ENCODE measurements around the gene GPRC5B.

The GPRC5B gene

GRCh38 chr16:19868421-19868820, 16.2 kb downstream of the GPRC5B start:
- no peak for DNase-seq (ENCODE audit: low read depth)
- no peak for TF ChIP-seq CTCF (IDR thresholded peaks at IDR 0.05; ENCODE audit: control insufficient read depth, insufficient read depth, low read depth, low read length, missing control alignments)

DNA sequence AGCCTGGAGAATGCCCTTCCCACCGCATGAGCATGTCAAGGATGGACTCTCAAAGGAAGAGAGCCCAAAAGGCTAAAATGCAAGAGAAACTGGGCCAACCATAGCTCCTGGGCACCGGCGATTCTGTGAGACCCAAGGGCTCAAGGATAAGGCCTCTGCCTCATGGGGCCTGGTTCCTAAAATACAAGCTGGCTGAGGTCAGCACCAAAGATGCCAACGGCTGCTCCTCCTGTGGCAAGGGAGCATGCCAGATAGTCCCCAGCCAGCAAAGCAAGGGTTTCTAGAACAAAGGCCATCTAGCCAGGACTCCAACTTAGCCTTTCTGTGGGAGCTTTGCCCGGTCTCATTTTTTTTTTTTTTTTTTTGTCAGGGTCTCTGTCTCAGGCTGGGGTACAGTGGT, 20.1 kb downstream of the GPRC5B start:
- DNase-seq (ENCODE audit: low read depth), result no peak
- no peak for TF ChIP-seq CTCF (IDR thresholded peaks at IDR 0.05; ENCODE audit: control insufficient read depth, insufficient read depth, low read depth, low read length, missing control alignments)
- no peak overlapping the region for H3K4me3 ChIP-seq (ENCODE audit: control insufficient read depth, low read depth, low read length)

More at GRCh38 chr16:19868421-19868820, 16.2 kb downstream of the GPRC5B start:
- no peak overlapping the region for H3K4me3 ChIP-seq (ENCODE audit: control insufficient read depth, low read depth, low read length)

DNA sequence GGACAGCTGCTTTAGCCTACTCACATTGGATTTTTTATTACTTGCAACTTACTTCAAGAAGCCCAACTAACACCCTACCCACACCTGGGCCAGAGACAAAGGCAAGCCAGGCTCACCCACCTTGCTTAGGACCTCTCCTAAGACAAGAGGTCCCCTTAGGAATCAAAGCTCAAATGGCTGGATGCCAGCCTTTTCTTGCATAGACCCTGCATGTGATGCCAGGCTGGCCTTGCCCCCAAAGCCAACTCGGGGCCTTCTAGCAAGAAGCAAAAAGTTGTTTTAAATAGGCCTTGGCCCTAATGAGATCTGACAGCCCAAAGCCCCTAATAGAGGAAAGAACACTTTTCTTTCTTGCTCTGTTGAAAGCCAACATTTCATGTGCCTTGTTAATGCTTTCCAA, 20.7 kb downstream of the GPRC5B start:
- DNase-seq (ENCODE audit: low read depth), result no peak
- TF ChIP-seq CTCF (IDR thresholded peaks at IDR 0.05; ENCODE audit: control insufficient read depth, insufficient read depth, low read depth, low read length, missing control alignments), result no peak
- H3K4me3 ChIP-seq (ENCODE audit: control insufficient read depth, low read depth, low read length), result no peak overlapping the region

GRCh38 chr16:19861811-19862327, 22.8 kb downstream of the GPRC5B start:
- no peak for DNase-seq (ENCODE audit: low read depth)
- TF ChIP-seq CTCF (IDR thresholded peaks at IDR 0.05; ENCODE audit: control insufficient read depth, insufficient read depth, low read depth, low read length, missing control alignments), result no peak
- no peak overlapping the region for H3K4me3 ChIP-seq (ENCODE audit: control insufficient read depth, low read depth, low read length)

DNA sequence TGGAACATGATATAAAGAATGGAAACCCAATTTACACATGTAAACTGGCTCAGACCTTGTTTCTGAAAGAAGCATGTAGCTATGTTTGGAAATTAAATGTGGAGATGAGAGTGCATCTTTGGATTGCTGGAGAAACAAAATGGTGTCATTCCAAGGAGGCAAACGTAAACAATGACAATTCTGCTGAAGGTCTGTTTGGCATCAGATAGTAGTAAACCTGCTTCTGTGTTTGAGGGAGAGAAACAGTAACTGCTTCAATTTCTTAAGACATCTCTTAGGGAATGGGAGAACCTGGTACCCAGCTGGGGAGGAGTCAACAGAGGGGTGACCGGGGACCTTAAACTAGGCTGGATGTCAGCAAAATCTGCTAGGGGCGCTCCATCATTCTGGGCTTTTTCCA, 23.5 kb downstream of the GPRC5B start:
- no peak overlapping the region for H3K4me3 ChIP-seq (ENCODE audit: control insufficient read depth, low read depth, low read length)
- DNase-seq (ENCODE audit: low read depth), result no peak
- no peak for TF ChIP-seq CTCF (IDR thresholded peaks at IDR 0.05; ENCODE audit: control insufficient read depth, insufficient read depth, low read depth, low read length, missing control alignments)

- no peak overlapping the region for H3K4me3 ChIP-seq (ENCODE audit: control insufficient read depth, low read depth, low read length)
- no peak for TF ChIP-seq CTCF (IDR thresholded peaks at IDR 0.05; ENCODE audit: control insufficient read depth, insufficient read depth, low read depth, low read length, missing control alignments)
- DNase-seq (ENCODE audit: low read depth), result peak; percentile 23
Observed at GRCh38 chr16:19860166-19861041, 24.2 kb downstream of the GPRC5B start.
